Fibroblast of lung (primary cell): ENCODE results near the gene SH3GL2. TPM values are rescaled to one million over a fixed set of nuclear protein-coding genes. Genes with fewer than 3 reads are reported as not detected.

ENCODE experiments used
- DNase-seq, 2 donors: peaks; one replicate each; pipeline versions ENCODE4 v3.0.0 to v3.0.0-alpha.2; 2010; ENCODE audit warnings: low read depth in 2 of 2
- H2AFZ ChIP-seq: 2 replicates; pipeline ENCODE4 v1.5.1; 2012; ENCODE audit warnings: low read length, control low read depth, inconsistent platforms
- H3K27ac ChIP-seq: 2 replicates; pipeline ENCODE4 v1.5.1; 2011; ENCODE audit warnings: low read length, control low read depth; ENCODE audit not compliant: insufficient read depth
- H3K27me3 ChIP-seq: 2 replicates; pipeline ENCODE4 v1.5.1; 2011; ENCODE audit warnings: mild to moderate bottlenecking, low read length; ENCODE audit not compliant: control insufficient read depth, insufficient read depth
- H3K36me3 ChIP-seq: 2 replicates; pipeline ENCODE4 v1.5.1; 2011; ENCODE audit warnings: low read length; ENCODE audit not compliant: control insufficient read depth, insufficient read depth
- H3K4me1 ChIP-seq: 2 replicates; pipeline ENCODE4 v1.5.1; 2011; ENCODE audit warnings: low read length; ENCODE audit not compliant: control insufficient read depth, insufficient read depth; ENCODE audit errors: extremely low read depth
- H3K4me2 ChIP-seq: 2 replicates; pipeline ENCODE4 v1.5.1; 2011; ENCODE audit warnings: low read length, control low read depth; ENCODE audit not compliant: insufficient read depth; ENCODE audit errors: extremely low read depth
- H3K4me3 ChIP-seq, 4 experiments: fragments of 200-600 bp in 1 of 4; sonication (generic) in 1 of 4; replicated peaks in 1 of 4; 2 replicates each; pipeline ENCODE4 v1.5.1; 2011 to 2016; ENCODE audit warnings: low read length in 4 of 4, low read depth in 3 of 4, mild to moderate bottlenecking in 3 of 4, control low read depth in 2 of 4, inconsistent platforms in 1 of 4, mixed read lengths in 1 of 4; ENCODE audit not compliant: insufficient read depth in 1 of 4; ENCODE audit errors: control extremely low read depth in 1 of 4
- H3K79me2 ChIP-seq: 2 replicates; pipeline ENCODE4 v1.5.1; 2012; ENCODE audit warnings: mild to moderate bottlenecking, low read length, inconsistent platforms; ENCODE audit not compliant: control insufficient read depth, insufficient read depth
- H3K9ac ChIP-seq: 2 replicates; pipeline ENCODE4 v1.5.1; 2011; ENCODE audit warnings: mild to moderate bottlenecking, low read length, control low read depth; ENCODE audit not compliant: insufficient read depth
- H3K9me3 ChIP-seq: 2 replicates; pipeline ENCODE4 v1.5.1; 2012; ENCODE audit warnings: low read depth, low read length; ENCODE audit not compliant: control insufficient read depth, insufficient read depth
- H4K20me1 ChIP-seq: 2 replicates; pipeline ENCODE4 v1.5.1; 2011; ENCODE audit warnings: low read length; ENCODE audit not compliant: control insufficient read depth, insufficient read depth; ENCODE audit errors: extremely low read depth
- CTCF ChIP-seq, 2 donors: IDR thresholded peaks in 1 of 2; conservative IDR thresholded peaks in 1 of 2; 1 replicate in 1 of 2; 2 replicates in 1 of 2; pipeline ENCODE4 v1.5.1; 2011 to 2012; ENCODE audit warnings: low read length in 2 of 2, control low read depth in 1 of 2, inconsistent platforms in 1 of 2, low read depth in 1 of 2, mild to moderate bottlenecking in 1 of 2
- EZH2 ChIP-seq: IDR thresholded peaks from 2 replicates; pipeline ENCODE4 v1.5.1; 2012; ENCODE audit warnings: low read length, control low read depth, mild to moderate bottlenecking; ENCODE audit errors: missing control alignments
- polyA plus RNA-seq, 2 donors: library from polyadenylated mRNA; depleted of rRNA in 1 of 2; stranded (reverse) in 1 of 2; unstranded in 1 of 2; fragments of >200 nt; gene quantifications; 2 replicates each; pipeline ENCODE4 v1.2.1, GENCODE V29; 2011 to 2012; ENCODE audit warnings: missing spikeins in 1 of 2
- total RNA-seq: library from RNA; depleted of rRNA; stranded (reverse); fragments of >200 nt; gene quantifications from 2 replicates; pipeline ENCODE4 v1.2.1, GENCODE V29; 2014

Gene SH3GL2
- total and polyA plus RNA-seq, 2 donors (not counting 1 experiment from before 2014, with no cell fraction given): 0.17 TPM; not detected in 1

- Histone ChIP-seq H3K27me3 (peaks cover 2% of the 10 kb centered on the region), H3K9ac (no peak overlapping the region), H3K79me2 (no peaks in the 10 kb centered on the region), H2AFZ (no peak overlapping the region), H3K36me3 (no peaks in the 10 kb centered on the region), H3K4me3 (no peak overlapping the region), H3K27ac (no peak overlapping the region), H3K4me2 (no peak overlapping the region), H3K4me1 (no peaks in the 10 kb centered on the region), H4K20me1 (no peaks in the 10 kb centered on the region), H3K9me3 (no peaks in the 10 kb centered on the region)
- TF ChIP-seq EZH2 (no peak), CTCF (conservative IDR thresholded peaks at IDR 0.05 in 1 of 2, IDR thresholded peaks at IDR 0.05 in 1 of 2; ENCODE audit: low read depth in 1 of 2, low read length in 2 of 2) (no peak)
- DNase-seq: no peak
These were observed 43.3 kb downstream of the SH3GL2 start for GRCh38 chr9:17622141-17622540.

- Histone ChIP-seq H3K27me3 (peaks cover 2% of the 10 kb centered on the region), H4K20me1 (no peaks in the 10 kb centered on the region), H2AFZ (no peak overlapping the region), H3K9ac (no peak overlapping the region), H3K4me1 (no peaks in the 10 kb centered on the region), H3K79me2 (no peaks in the 10 kb centered on the region), H3K36me3 (no peaks in the 10 kb centered on the region), H3K27ac (no peak overlapping the region), H3K9me3 (no peaks in the 10 kb centered on the region), H3K4me3 (no peak overlapping the region), H3K4me2 (no peak overlapping the region)
- no peak for DNase-seq
- no peak for TF ChIP-seq CTCF (conservative IDR thresholded peaks at IDR 0.05 in 1 of 2, IDR thresholded peaks at IDR 0.05 in 1 of 2; ENCODE audit: low read depth in 1 of 2, low read length in 2 of 2)
- TF ChIP-seq EZH2: no peak
These were observed 43.9 kb downstream of the SH3GL2 start for GRCh38 chr9:17622749-17623148.

- no peaks in the 10 kb centered on the region for H3K4me1 ChIP-seq
- H3K9me3 ChIP-seq: no peaks in the 10 kb centered on the region
- no peak overlapping the region for H3K27ac ChIP-seq
- H3K36me3 ChIP-seq: no peaks in the 10 kb centered on the region
- TF ChIP-seq CTCF (conservative IDR thresholded peaks at IDR 0.05 in 1 of 2, IDR thresholded peaks at IDR 0.05 in 1 of 2; ENCODE audit: low read depth in 1 of 2, low read length in 2 of 2) (no peak), EZH2 (no peak)
- H2AFZ ChIP-seq: no peak overlapping the region
- no peak for DNase-seq
- no peak overlapping the region for H3K4me3 ChIP-seq
- no peaks in the 10 kb centered on the region for H3K79me2 ChIP-seq
- peaks cover 2% of the 10 kb centered on the region for H3K27me3 ChIP-seq
- H3K4me2 ChIP-seq: no peak overlapping the region
- no peak overlapping the region for H3K9ac ChIP-seq
- H4K20me1 ChIP-seq: no peaks in the 10 kb centered on the region
These were observed 45.1 kb downstream of the SH3GL2 start for GRCh38 chr9:17623965-17624364.
